ENCODE data around the gene ENTPD2.

ENTPD2 gene

DNA sequence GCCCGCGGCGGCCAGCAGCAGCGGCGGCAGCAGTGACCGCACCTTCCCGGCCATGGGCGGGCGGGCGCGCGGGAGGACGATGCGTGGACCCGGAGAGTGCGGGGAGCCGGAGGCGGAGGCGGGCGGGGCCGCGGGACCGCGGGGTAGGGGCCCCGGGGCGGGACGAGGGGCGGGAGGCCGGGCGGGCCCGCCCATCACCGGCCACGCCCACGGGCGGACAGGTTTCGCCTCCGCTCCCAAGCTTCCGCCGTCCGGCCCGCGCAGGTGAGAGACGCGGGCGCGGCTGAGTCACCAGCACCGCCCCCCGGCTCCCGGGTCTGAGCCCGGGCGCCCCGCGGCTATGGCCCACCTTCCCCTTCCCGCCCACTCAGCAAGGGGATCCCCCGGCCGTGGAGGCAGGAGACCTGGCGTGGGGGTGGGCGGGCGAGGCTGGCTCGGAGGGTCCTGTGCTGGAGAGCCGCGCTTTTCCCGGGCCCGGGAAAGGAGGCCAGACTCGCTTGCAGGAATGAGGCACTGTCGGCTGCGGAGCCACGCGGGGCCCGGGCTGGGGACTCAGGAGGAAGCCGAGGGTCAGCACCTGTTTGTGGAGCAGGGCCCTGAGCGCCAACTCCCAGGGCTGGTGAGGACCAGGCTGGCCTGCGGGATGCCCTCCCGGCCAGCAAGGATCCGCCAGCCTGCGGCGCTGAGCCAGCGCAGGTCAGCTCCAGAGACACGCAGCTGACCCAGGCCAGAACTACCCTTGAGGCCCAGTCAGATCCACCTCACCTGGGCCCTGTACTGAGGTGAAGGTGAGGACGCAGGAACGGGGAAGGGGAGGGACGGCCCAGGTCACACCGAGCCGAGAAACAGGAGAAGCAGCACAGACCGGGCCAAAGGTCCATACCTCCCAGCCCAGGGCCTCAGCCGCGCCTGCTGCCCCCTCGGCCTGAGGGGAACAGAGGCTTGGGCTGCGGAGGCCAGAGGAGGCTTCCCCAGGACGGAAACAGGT is at the start of gene ENTPD2:
Gene ENTPD2 (minus strand): TSS at position 118 of the 988 bp plus-strand sequence. CDS start 64 bp downstream, at position 54.
- no peak for DNase-seq (ENCODE audit: low read depth in 2 of 2, low spot score in 1 of 2)

DNA sequence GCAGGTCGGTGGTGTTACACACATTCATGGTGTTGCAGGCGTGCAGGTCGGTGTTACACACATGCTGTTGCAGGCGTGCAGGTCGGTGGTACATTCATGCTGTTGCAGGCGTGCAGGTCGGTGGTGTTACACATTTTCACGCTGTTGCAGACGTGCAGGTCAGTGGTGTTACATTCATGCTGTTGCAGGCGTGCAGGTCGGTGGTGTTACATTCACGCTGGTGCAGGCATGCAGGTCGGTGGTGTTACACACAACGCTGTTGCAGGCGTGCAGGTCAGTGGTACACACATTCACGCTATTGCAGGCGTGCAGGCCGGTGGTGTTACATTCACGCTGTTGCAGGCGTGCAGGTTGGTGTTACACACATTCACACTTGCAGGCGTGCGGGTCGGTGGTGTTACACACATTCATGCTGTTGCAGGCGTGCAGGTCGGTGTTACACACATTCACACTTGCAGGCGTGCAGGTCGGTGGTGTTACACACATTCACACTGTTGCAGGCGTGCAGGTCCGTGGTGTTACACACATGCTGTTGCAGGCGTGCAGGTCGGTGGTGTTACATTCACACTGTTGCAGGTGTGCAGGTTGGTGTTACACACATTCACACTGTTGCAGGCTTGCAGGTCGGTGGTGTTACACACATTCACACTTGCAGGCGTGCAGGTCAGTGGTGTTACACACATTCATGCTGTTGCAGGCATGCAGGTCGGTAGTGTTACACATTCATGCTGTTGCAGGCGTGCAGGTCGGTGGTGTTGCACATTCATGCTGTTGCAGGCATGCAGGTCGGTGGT is 49.5 kb upstream of the ENTPD2 start:
- no peak for DNase-seq (ENCODE audit: low read depth in 2 of 2, low spot score in 1 of 2)

DNA sequence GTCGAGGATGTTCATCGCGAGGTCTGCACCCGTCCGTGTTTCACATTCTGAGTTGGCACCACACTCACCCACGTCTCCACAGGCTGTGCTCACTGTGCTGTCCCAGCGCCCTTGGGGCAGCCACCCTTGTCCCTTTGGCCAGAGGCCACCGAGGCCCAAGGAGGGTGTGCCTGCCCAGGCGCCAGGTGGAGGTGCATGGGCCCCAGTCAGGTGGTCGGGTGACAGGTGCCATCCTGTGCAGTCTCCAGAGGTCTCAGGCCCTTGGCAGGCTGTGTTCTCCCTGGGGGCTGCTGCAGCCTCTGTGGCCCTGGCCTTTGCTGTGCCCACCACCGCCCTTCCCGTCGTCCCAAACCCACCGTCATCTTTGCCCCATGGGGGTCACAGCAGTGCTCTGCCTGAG is 45.4 kb upstream of the ENTPD2 start:
- DNase-seq (ENCODE audit: low read depth in 2 of 2, low spot score in 1 of 2): no peak

DNA sequence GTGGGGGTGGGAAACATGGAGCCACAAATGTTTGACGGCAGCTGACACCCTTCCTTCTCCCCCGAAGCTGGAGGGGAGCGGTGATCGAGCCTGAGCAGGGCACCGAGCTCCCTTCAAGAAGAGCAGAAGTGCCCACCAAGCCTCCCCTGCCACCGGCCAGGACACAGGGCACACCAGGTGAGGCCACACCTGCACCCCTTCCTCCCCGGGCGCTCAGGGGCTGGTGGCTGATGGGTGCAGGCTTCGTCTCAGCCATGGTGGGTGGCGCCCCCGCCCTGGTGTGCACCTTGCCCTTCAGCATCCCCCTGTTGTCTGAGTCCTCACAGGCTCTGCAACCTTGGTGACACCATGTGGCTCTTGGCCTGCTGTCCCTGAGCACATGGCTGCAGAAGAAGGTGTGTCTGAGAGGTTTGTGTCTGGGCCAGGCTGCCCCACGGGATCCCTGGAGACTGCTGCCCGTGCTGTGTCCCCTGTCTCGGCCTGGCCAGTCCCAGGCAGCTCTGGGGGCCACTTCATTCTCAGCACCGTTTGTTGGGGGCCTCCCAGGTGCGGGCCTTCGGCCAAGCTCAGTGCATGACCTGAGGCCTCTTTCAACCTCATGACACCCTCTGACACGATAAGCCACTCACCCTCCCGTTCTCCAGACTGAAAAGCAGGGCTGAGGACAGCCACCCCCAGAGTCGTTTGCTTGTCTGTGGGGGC is 44.1 kb upstream of the ENTPD2 start:
- no peak for DNase-seq (ENCODE audit: low read depth in 2 of 2, low spot score in 1 of 2)

DNA sequence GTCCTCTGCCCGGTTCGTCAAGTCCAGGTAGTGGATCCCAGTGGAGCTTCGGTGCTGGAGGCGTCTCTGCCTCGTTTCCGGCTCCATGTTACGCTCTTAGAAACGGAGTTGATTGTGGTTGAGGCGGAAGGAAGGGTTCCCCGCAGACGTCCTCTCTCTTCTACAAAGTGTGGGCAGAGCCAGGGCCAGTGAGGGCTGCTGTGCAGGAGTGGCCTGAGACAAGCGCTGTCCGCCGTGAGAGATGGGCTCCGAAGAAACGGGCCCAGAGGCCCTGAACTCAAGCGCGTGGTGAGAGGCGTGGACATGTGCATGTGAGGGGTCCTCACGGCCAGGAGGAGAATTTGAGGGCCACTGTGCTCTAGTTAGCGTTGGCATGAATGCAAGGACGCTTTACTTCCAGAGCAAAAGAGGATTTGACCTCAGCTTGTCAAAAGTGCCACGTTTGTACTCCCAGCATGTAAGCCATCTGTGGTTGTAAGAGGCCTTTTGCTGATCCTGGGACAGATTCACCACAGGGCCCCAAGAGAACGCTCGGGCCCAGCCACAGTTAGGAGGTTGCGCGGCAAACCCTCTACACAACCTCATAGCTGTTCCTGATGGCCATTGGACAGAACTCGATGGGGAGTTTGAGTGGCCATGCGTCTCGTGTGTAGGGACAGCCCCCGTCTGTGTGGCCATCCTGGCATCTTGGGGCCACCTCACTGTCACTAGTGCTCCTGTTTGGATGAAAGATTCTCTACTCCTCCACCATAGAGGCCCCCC is 43.1 kb upstream of the ENTPD2 start:
- DNase-seq (ENCODE audit: low read depth in 2 of 2, low spot score in 1 of 2): no peak

GRCh38 chr9:137095664-137096517 is 42.0 kb upstream of the ENTPD2 start:
- DNase-seq (ENCODE audit: low read depth in 2 of 2, low spot score in 1 of 2): peak; percentile 58 to 73

- no peak for DNase-seq (ENCODE audit: low read depth in 2 of 2, low spot score in 1 of 2)
Observed at GRCh38 chr9:137089232-137089947, 35.5 kb upstream of the ENTPD2 start.

DNA sequence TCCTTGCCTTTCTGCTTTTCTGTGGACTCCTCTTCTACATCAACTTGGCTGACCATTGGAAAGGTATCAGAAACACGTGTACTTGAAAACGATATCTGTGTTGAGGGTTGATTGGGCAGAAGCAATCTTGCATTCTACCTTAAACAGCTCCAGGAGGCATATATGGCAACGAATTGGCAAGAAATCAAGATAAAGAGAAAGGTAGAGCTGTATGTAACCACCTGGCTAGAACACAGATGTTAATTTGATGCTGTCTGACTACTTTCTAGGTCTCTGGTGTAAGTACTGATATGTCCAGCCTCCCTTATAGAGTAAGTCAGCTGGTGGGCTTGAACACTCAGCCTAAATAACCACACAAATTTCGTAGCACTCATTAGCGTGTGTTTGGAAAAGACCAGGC is 34.3 kb upstream of the ENTPD2 start:
- no peak for DNase-seq (ENCODE audit: low read depth in 2 of 2, low spot score in 1 of 2)

GRCh38 chr9:137087409-137087925 is 33.6 kb upstream of the ENTPD2 start:
- DNase-seq (ENCODE audit: low read depth in 2 of 2, low spot score in 1 of 2): no peak

GRCh38 chr9:137086531-137087408 is 32.9 kb upstream of the ENTPD2 start, which contains the start of gene MAN1B1:
Gene MAN1B1, plus strand, starts transcription at chr9:137086985. Its CDS starts 15 bp downstream, at chr9:137087000.
- DNase-seq (ENCODE audit: low read depth in 2 of 2, low spot score in 1 of 2): peak; percentile 94 to 98

- no peak for DNase-seq (ENCODE audit: low read depth in 2 of 2, low spot score in 1 of 2)
Observed at GRCh38 chr9:137085920-137086530, 32.2 kb upstream of the ENTPD2 start.

GRCh38 chr9:137084526-137084925 is 30.7 kb upstream of the ENTPD2 start:
- no peak for DNase-seq (ENCODE audit: low read depth in 2 of 2, low spot score in 1 of 2)

- no peak for DNase-seq (ENCODE audit: low read depth in 2 of 2, low spot score in 1 of 2)
Observed at GRCh38 chr9:137083394-137084004, 29.6 kb upstream of the ENTPD2 start.

DNA sequence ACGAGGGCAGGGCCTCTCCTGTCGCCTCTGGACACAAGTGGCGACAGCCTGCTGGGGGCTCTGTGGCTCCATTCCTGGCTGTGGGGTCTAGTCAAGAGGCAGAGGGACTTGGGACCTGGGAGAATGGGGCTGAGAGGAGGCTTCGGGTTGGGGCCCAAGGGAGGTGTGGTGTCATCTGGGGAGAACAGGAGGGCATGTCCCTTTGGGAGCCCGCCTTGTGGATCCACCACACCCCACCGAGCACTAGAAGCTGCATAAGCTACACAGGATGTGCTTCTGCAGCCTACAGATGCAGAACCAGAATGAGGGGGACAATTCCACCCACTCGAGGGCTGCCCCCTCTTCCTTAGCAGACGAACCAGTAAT is 29.0 kb upstream of the ENTPD2 start:
- DNase-seq (ENCODE audit: low read depth in 2 of 2, low spot score in 1 of 2): no peak

- DNase-seq (ENCODE audit: low read depth in 2 of 2, low spot score in 1 of 2): no peak
Observed at GRCh38 chr9:137082222-137082924, 28.5 kb upstream of the ENTPD2 start.
